ENCODE measurements around the gene EIPR1. TPM values are rescaled to one million over a fixed set of nuclear protein-coding genes. Genes with fewer than 3 reads are reported as not detected.

EIPR1 gene
- total RNA-seq, 1 experiment from 2014 or later = 27.8 TPM

GRCh38 chr2:3389193-3389592, 11.6 kb upstream of the EIPR1 start:
- Histone ChIP-seq H2BK120ac (ENCODE audit: low read depth, low read length, poor library complexity, severe bottlenecking) (no peak overlapping the region), H4K8ac (replicated peaks; ENCODE audit: insufficient read length, low read depth, low read length) (no peak overlapping the region), H3K4me1 (ENCODE audit: insufficient read depth, low read length) (no peaks in the 10 kb centered on the region), H3K79me1 (ENCODE audit: insufficient read depth, low read depth, low read length, poor library complexity, severe bottlenecking) (peaks cover 2% of the 10 kb centered on the region), H3K27ac (ENCODE audit: insufficient read length, low read depth, low read length) (no peak overlapping the region), H3K9me3 (ENCODE audit: control insufficient read depth, low read depth, low read length) (no peaks in the 10 kb centered on the region), H3K14ac (ENCODE audit: insufficient read depth, low read length) (no peak overlapping the region), H3K18ac (ENCODE audit: insufficient read length, low read depth, low read length) (no peak overlapping the region), H2AK5ac (ENCODE audit: insufficient read length, low read length) (no peak overlapping the region), H3K56ac (ENCODE audit: insufficient read length, low read depth, low read length) (no peak overlapping the region), H3K9ac (ENCODE audit: extremely low read depth, insufficient read length, low read length) (no peak overlapping the region), H3K23me2 (ENCODE audit: insufficient read length, low read depth, low read length, poor library complexity, severe bottlenecking) (no peaks in the 10 kb centered on the region), H3K27me3 (ENCODE audit: insufficient read depth, low read length) (no peaks in the 10 kb centered on the region), H3K23ac (ENCODE audit: insufficient read length, low read depth, low read length) (no peak overlapping the region), H3K79me2 (ENCODE audit: insufficient read depth, low read length) (no peaks in the 10 kb centered on the region; the same call in 1 of the 2 replicates), H2BK5ac (ENCODE audit: insufficient read length, low read length) (no peak overlapping the region), H3K4ac (ENCODE audit: low read depth, low read length) (no peak overlapping the region), H4K91ac (ENCODE audit: insufficient read length, low read depth, low read length) (no peak overlapping the region), H2BK20ac (ENCODE audit: low read depth, low read length, poor library complexity, severe bottlenecking) (no peak overlapping the region), H4K20me1 (ENCODE audit: control insufficient read depth, insufficient read depth, insufficient read length) (no peaks in the 10 kb centered on the region), H2AFZ (ENCODE audit: low read length) (no peak overlapping the region), H2BK12ac (ENCODE audit: insufficient read length, low read depth, low read length) (no peak overlapping the region), H2BK15ac (ENCODE audit: low read depth, low read length) (no peak overlapping the region), H3T11ph (ENCODE audit: low read length) (no peak overlapping the region), H3K4me2 (ENCODE audit: insufficient read depth, insufficient read length, low read length) (no peak overlapping the region), H4K5ac (ENCODE audit: insufficient read length, low read depth, low read length) (no peak overlapping the region)
- Mint-ChIP-seq H3K4me3 (no peak overlapping the region), H3K27me3 (ENCODE audit: low read depth) (no peaks in the 10 kb centered on the region), H3K4me1 (no peaks in the 10 kb centered on the region), H3K9me3 (no peaks in the 10 kb centered on the region), H3K27ac (no peak overlapping the region), H3K36me3 (ENCODE audit: insufficient read depth in 1 of 3, low read depth in 3 of 3) (peaks cover 27 to 48% (median 42%) of the 10 kb centered on the region in 3 experiments)
- DNase-seq = no peak
- no peak for TF ChIP-seq CTCF (conservative IDR thresholded peaks at IDR 0.05)
- WGBS (ENCODE audit: extremely low coverage, insufficient read length, low lambda C conversion rate) = no CpG with 5 or more reads among the region's 29 CpGs
